PC-3 (cell line): ENCODE measurements around the gene BORCS8.

Experiments
- EZH2 ChIP-seq: fragments of 300-600 bp; sonication (generic); IDR thresholded peaks from one replicate; pipeline ENCODE4 v1.6.1; 2017; ENCODE audit warnings: antibody characterized with exemption, mild to moderate bottlenecking, low read length; ENCODE audit not compliant: unreplicated experiment
- TF ChIP-seq, protein P1 (sequence below): fragments of 300-600 bp; sonication (generic); conservative IDR thresholded peaks from 2 replicates; pipeline ENCODE4 v1.5.1; 2017; ENCODE audit warnings: antibody characterized with exemption, low read depth, mild to moderate bottlenecking, low read length

DNA sequence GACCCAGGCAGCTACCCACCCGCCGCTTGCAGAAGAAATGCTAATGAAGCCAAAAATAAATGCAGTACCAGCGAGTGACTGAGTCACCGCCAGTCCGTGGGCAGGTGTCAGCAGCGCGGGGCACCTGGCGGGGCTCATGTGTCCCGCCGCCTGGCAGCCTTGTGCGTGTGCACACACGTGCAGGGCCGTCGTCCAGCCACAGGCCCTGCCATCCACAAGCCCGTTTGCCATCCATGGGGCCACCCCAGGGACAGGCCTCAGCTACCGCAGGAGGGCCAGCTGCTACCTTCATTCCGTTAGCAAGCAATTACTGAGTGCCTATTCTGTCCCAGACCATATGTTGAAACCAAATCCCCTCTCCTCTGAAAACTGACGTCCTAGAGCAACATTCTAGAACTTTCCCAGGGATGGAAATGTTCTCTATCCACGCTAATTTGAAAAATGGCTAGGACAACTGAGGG, 40.3 kb upstream of the BORCS8 start:
- no peak for TF ChIP-seq EZH2
- TF ChIP-seq, protein P1, sequence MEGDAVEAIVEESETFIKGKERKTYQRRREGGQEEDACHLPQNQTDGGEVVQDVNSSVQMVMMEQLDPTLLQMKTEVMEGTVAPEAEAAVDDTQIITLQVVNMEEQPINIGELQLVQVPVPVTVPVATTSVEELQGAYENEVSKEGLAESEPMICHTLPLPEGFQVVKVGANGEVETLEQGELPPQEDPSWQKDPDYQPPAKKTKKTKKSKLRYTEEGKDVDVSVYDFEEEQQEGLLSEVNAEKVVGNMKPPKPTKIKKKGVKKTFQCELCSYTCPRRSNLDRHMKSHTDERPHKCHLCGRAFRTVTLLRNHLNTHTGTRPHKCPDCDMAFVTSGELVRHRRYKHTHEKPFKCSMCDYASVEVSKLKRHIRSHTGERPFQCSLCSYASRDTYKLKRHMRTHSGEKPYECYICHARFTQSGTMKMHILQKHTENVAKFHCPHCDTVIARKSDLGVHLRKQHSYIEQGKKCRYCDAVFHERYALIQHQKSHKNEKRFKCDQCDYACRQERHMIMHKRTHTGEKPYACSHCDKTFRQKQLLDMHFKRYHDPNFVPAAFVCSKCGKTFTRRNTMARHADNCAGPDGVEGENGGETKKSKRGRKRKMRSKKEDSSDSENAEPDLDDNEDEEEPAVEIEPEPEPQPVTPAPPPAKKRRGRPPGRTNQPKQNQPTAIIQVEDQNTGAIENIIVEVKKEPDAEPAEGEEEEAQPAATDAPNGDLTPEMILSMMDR, result no peak
